Transverse colon (tissue), 4 donors: Measurements from ENCODE around the gene TRIM31. TPM values are rescaled to one million over a fixed set of nuclear protein-coding genes. Genes with fewer than 3 reads are reported as not detected.

Experiments
- DNase-seq: peaks from one replicate; pipeline ENCODE4 v3.0.0-alpha.2; 2019
- H3K27ac ChIP-seq, 4 donors: fragments of 200-600 bp; sonication (generic); 2 replicates each; pipeline ENCODE4 v1.5.1; 2016 to 2018; ENCODE audit warnings: inconsistent platforms in 4 of 4
- H3K27me3 ChIP-seq: fragments of 200-600 bp; sonication (generic); 2 replicates; pipeline ENCODE4 v1.5.1; 2017; ENCODE audit warnings: inconsistent platforms
- H3K36me3 ChIP-seq, 4 donors: fragments of 200-600 bp; sonication (generic); 2 replicates each; pipeline ENCODE4 v1.5.1; 2017 to 2019; ENCODE audit warnings: inconsistent platforms in 4 of 4
- H3K4me1 ChIP-seq, 4 donors: fragments of 200-600 bp; sonication (generic); 2 replicates each; pipeline ENCODE4 v1.5.1; 2017 to 2020; ENCODE audit warnings: inconsistent platforms in 4 of 4
- H3K4me3 ChIP-seq, 4 donors: fragments of 200-600 bp; sonication (generic); 1 replicate in 1 of 4; 2 replicates in 3 of 4; pipeline versions ENCODE4 v1.5.1 to v1.6.1; 2017 to 2019; ENCODE audit warnings: inconsistent platforms in 4 of 4
- H3K9me3 ChIP-seq, 2 donors: fragments of 200-600 bp; sonication (generic); 2 replicates each; pipeline ENCODE4 v1.5.1; 2017 to 2019; ENCODE audit warnings: inconsistent platforms in 2 of 2
- EP300 ChIP-seq: sonication (generic); formaldehyde crosslinking; IDR thresholded peaks from one replicate; pipeline ENCODE4 v1.6.1; 2017; ENCODE audit warnings: antibody characterized with exemption, low read depth
- POLR2A ChIP-seq: fragments of 450-650 bp; IDR thresholded peaks from one replicate; pipeline ENCODE4 v1.6.1; 2016; ENCODE audit warnings: antibody characterized with exemption, mild to moderate bottlenecking, moderate library complexity
- POLR2AphosphoS5 ChIP-seq, 3 donors: sonication (generic); formaldehyde crosslinking; IDR thresholded peaks; one replicate each; pipeline ENCODE4 v1.6.1; 2016; ENCODE audit warnings: antibody characterized with exemption in 3 of 3
- WGBS, 2 donors: methylation state at CpG; one replicate each; pipeline ENCODE4 v1.1.5; 2018; ENCODE audit warnings: low coverage in 1 of 2; 5-methylcytosine and 5-hydroxymethylcytosine counted together
- in situ Hi-C, 4 donors: fragments of 200-750 bp; cut with MboI; loops; one replicate each; pipeline versions ENCODE4 v1.15.0 to v1.15.1; 2017; ENCODE audit warnings: low sequenced_read_pairs in 3 of 4, low pct_ligation_motif_present in 1 of 4, low pct_unique_long_range_greater_than_20kb in 1 of 4
- intact Hi-C: fragments of 100-400 bp; cut with DNase I; formaldehyde crosslinking; loops from one replicate; pipeline ENCODE4 v1.15.1; 2023; ENCODE audit warnings: low total_unique reads
- total RNA-seq, 4 donors: library from RNA; depleted of rRNA; stranded (reverse); fragments of >200 nt; gene quantifications; one replicate each; pipeline ENCODE4 v1.1.0, GENCODE V29; 2016
- TF ChIP-seq, protein P1 (sequence below), 5 experiments: fragments of 200-600 bp in 3 of 5; fragments of 450-650 bp in 2 of 5; sonication (generic) in 3 of 5; IDR thresholded peaks; 1 replicate in 2 of 5; 2 replicates in 3 of 5; pipeline ENCODE4 v1.5.1; 2016 to 2017; ENCODE audit warnings: antibody characterized with exemption in 5 of 5, inconsistent platforms in 3 of 5, mild to moderate bottlenecking in 2 of 5, moderate library complexity in 1 of 5

TRIM31 gene
- total RNA-seq, 4 donors from 2014 or later: 3.4 to 221 (median 151) TPM

- intact Hi-C loops: no loop called here
- peaks cover 13 to 55% (median 28%) of the 10 kb centered on the region in 4 donors for H3K4me1 ChIP-seq
- H3K36me3 ChIP-seq: peaks cover 0 to 11% (median 5%) of the 10 kb centered on the region in 4 donors
- WGBS, 2 donors: 1 to 2% methylated on average over 15 to 46 of the region's 46 CpGs
- in situ Hi-C loops: no loop called here
- H3K27ac ChIP-seq: peak within 1 kb of the TSS; percentile 87 to 91 (median 90)
- H3K9me3 ChIP-seq: no peaks in the 10 kb centered on the region
- TF ChIP-seq POLR2A (peak; percentile 97), POLR2AphosphoS5 (IDR thresholded peaks at IDR 0.05) (peak; percentile 92 to 97 (median 95)), EP300 (no peak)
- DNase-seq: peak; percentile 99
- peak within 1 kb of the TSS; percentile 54 to 62 (median 59) for H3K4me3 ChIP-seq
- H3K27me3 ChIP-seq: peaks cover 16% of the 10 kb centered on the region
These were observed 46.1 kb downstream of the TRIM31 start, which contains the start of gene PPP1R11 for GRCh38 chr6:30066577-30067459. PPP1R11 (plus strand) TSS chr6:30067198; CDS start chr6:30067411, 213 bp downstream.

- no peak for DNase-seq
- Histone ChIP-seq H3K4me3 (peak overlapping the region in 3 of 4 donors; percentile 54 to 62 (median 59)), H3K27me3 (peaks cover 9% of the 10 kb centered on the region), H3K4me1 (peaks cover 13 to 51% (median 24%) of the 10 kb centered on the region in 4 donors), H3K9me3 (no peaks in the 10 kb centered on the region), H3K27ac (peak overlapping the region; percentile 87 to 91 (median 90)), H3K36me3 (peaks cover 0 to 11% (median 5%) of the 10 kb centered on the region in 4 donors)
- in situ Hi-C loops: no loop called here
- 9 to 12% methylated on average over 4 of the region's 4 CpGs for WGBS, 2 donors
- intact Hi-C loops: no loop called here
- no peak for TF ChIP-seq EP300
- no peak for TF ChIP-seq POLR2A
- no peak for TF ChIP-seq POLR2AphosphoS5 (IDR thresholded peaks at IDR 0.05)
- TF ChIP-seq, protein P1, sequence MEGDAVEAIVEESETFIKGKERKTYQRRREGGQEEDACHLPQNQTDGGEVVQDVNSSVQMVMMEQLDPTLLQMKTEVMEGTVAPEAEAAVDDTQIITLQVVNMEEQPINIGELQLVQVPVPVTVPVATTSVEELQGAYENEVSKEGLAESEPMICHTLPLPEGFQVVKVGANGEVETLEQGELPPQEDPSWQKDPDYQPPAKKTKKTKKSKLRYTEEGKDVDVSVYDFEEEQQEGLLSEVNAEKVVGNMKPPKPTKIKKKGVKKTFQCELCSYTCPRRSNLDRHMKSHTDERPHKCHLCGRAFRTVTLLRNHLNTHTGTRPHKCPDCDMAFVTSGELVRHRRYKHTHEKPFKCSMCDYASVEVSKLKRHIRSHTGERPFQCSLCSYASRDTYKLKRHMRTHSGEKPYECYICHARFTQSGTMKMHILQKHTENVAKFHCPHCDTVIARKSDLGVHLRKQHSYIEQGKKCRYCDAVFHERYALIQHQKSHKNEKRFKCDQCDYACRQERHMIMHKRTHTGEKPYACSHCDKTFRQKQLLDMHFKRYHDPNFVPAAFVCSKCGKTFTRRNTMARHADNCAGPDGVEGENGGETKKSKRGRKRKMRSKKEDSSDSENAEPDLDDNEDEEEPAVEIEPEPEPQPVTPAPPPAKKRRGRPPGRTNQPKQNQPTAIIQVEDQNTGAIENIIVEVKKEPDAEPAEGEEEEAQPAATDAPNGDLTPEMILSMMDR (IDR thresholded peaks at IDR 0.05): no peak
These were observed 46.8 kb downstream of the TRIM31 start for GRCh38 chr6:30066082-30066481.

DNA sequence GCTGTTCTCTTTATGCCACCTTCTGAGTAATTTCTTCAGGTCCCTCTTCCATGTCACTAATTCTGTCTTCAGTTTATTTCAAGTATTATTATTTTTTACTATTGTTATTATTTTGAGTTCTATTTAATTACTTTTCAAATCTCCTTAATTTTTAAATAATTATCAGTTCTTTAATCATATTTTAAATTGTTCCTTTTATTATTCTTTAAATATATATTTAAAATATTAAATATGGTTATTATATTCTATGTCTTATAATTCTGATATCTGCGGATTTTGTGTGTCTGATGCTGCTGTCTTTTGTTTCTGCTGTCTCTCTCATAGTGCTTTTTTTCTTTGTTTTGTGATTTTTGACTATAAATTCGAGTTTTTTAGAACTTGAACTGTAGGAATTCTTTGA lies 49.6 kb downstream of the TRIM31 start:
- no peak overlapping the region for H3K4me3 ChIP-seq
- H3K4me1 ChIP-seq: peaks cover 20 to 58% (median 29%) of the 10 kb centered on the region in 4 donors
- intact Hi-C loops: no loop called here
- H3K9me3 ChIP-seq: no peaks in the 10 kb centered on the region
- DNase-seq: no peak
- TF ChIP-seq POLR2AphosphoS5 (IDR thresholded peaks at IDR 0.05) (no peak), EP300 (no peak), POLR2A (no peak)
- TF ChIP-seq, protein P1 (IDR thresholded peaks at IDR 0.05): no peak
- H3K27me3 ChIP-seq: no peaks in the 10 kb centered on the region
- WGBS, 2 donors: 85 to 100% methylated on average over 2 of the region's 2 CpGs
- H3K36me3 ChIP-seq: peaks cover 0 to 11% (median 0%) of the 10 kb centered on the region in 4 donors
- no peak overlapping the region for H3K27ac ChIP-seq
- in situ Hi-C loops: no loop called here

DNA sequence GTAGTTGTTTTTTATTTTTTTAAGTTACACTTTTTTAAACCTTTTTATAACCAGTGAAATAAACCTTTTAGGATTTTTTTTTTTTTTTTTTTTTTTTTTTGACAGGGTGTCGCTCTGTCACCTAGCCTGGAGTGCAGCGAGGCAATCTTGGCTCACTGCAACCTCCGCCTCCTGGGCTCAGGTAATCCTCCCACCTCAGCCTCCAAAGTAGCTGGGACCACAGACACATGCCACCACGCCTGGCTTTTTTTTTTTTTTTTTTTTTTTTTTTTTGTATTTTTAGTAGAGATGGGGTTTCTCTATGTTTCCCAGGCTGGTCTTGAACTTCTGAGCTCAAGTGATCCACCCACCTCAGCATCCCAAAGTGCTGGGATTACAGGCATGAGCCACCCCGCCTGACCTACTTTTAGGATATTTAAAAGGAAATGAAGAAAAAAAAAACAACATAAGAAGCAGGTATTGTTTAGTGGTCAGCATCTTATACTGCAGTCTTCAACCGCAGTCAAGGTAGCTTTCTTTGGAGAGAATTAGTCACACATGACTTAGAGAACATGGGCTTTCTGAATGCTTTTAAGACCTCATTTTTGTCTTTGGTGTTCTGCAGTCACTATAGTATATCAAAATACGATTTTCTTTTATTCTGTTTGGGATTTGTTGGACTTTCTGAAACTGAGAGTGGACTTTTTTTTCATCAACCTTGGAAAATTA lies 50.3 kb downstream of the TRIM31 start:
- Histone ChIP-seq H3K36me3 (peaks cover 0 to 11% (median 0%) of the 10 kb centered on the region in 4 donors), H3K27me3 (no peaks in the 10 kb centered on the region), H3K9me3 (no peaks in the 10 kb centered on the region), H3K27ac (peak overlapping the region; percentile 91 to 95 (median 94)), H3K4me3 (peak overlapping the region in 1 of 4 donors; percentile 76), H3K4me1 (peaks cover 13 to 51% (median 24%) of the 10 kb centered on the region in 4 donors)
- 79 to 82% methylated on average over 5 to 7 of the region's 7 CpGs for WGBS, 2 donors
- DNase-seq: no peak
- no peak for TF ChIP-seq EP300
- TF ChIP-seq, protein P1 (IDR thresholded peaks at IDR 0.05): peak in 1 of 5 experiments; percentile 11
- intact Hi-C loops: no loop called here
- in situ Hi-C loops: no loop called here
